Retinal pigment epithelial cell (primary cell): Measurements from ENCODE around the gene TERC.

Experiments used
- DNase-seq: peaks from one replicate; pipeline ENCODE4 v3.0.0-alpha.2; 2010; ENCODE audit warnings: low read depth
- H3K4me3 ChIP-seq: 2 replicates; pipeline ENCODE4 v1.5.1; 2011; ENCODE audit warnings: mild to moderate bottlenecking, low read length, control low read depth, moderate library complexity
- CTCF ChIP-seq: conservative IDR thresholded peaks from 2 replicates; pipeline ENCODE4 v1.5.1; 2011; ENCODE audit warnings: low read depth, low read length, control low read depth, inconsistent platforms

The TERC gene

GRCh38 chr3:169764882-169765612, at the start of gene TERC:
TSS of gene TERC (minus strand) at chr3:169765060.
- peak; percentile 80 for DNase-seq
- no peak for TF ChIP-seq CTCF
- peak within 1 kb of the TSS; percentile 83 for H3K4me3 ChIP-seq

- no peak for DNase-seq
- TF ChIP-seq CTCF = peak; percentile 44
- no peak overlapping the region for H3K4me3 ChIP-seq
These were observed 49.1 kb upstream of the TERC start for GRCh38 chr3:169813757-169814517.

GRCh38 chr3:169813278-169813677, 48.4 kb upstream of the TERC start:
- H3K4me3 ChIP-seq = peak overlapping the region; percentile 63
- no peak for DNase-seq
- no peak for TF ChIP-seq CTCF

GRCh38 chr3:169812332-169813235, 47.7 kb upstream of the TERC start, which contains the start of the genes LRRC34 and LRRIQ4:
TSS of gene LRRC34 (minus strand) at chr3:169812904. CDS start at chr3:169812548, 356 bp downstream.
TSS of gene LRRIQ4 (plus strand) at chr3:169812870. CDS start at chr3:169821922, 9,052 bp downstream.
- no peak for TF ChIP-seq CTCF

GRCh38 chr3:169811631-169812331, 46.9 kb upstream of the TERC start:
- peak; percentile 66 for DNase-seq
- H3K4me3 ChIP-seq = peak overlapping the region; percentile 63
- no peak for TF ChIP-seq CTCF

More at GRCh38 chr3:169812332-169813235, 47.7 kb upstream of the TERC start, which contains the start of the genes LRRC34 and LRRIQ4:
- no peak for DNase-seq
- H3K4me3 ChIP-seq = peak within 1 kb of the TSS; percentile 63

GRCh38 chr3:169809230-169809795, 44.5 kb upstream of the TERC start:
- no peak for TF ChIP-seq CTCF
- H3K4me3 ChIP-seq = no peak overlapping the region
- no peak for DNase-seq
